ENCODE results near the gene NEMP1. TPM values are rescaled to one million over a fixed set of nuclear protein-coding genes. Genes with fewer than 3 reads are reported as not detected.

NEMP1 gene
- total RNA-seq, 2 donors from 2014 or later, result 2.3 to 5.2 TPM

- WGBS, 2 donors, result 53 to 54% methylated on average over 12 of the region's 12 CpGs
- no peaks in the 10 kb centered on the region for H3K36me3 ChIP-seq (replicated peaks in 1 of 2; ENCODE audit: insufficient read depth in 1 of 2, low read depth in 2 of 2)
- no peak overlapping the region for H3K4me3 ChIP-seq
- H3K9me3 ChIP-seq, result no peaks in the 10 kb centered on the region
- intact Hi-C loops (cut with DNase I), result no loop called here
- ATAC-seq, result no peak
- H3K27ac ChIP-seq, result no peak overlapping the region
- H3K4me1 ChIP-seq, result peaks cover 4% of the 10 kb centered on the region
- no peak for DNase-seq
- no peaks in the 10 kb centered on the region for H3K27me3 ChIP-seq
- TF ChIP-seq POLR2A (IDR thresholded peaks at IDR 0.05) (no peak), CTCF (IDR thresholded peaks at IDR 0.05) (no peak)
Measured at GRCh38 chr12:57011438-57012424, 66.9 kb downstream of the NEMP1 start.

GRCh38 chr12:57010627-57011247 lies 67.9 kb downstream of the NEMP1 start:
- Histone ChIP-seq H3K9me3 (no peaks in the 10 kb centered on the region), H3K27ac (no peak overlapping the region), H3K36me3 (replicated peaks in 1 of 2; ENCODE audit: insufficient read depth in 1 of 2, low read depth in 2 of 2) (no peaks in the 10 kb centered on the region), H3K27me3 (no peaks in the 10 kb centered on the region), H3K4me3 (no peak overlapping the region), H3K4me1 (peaks cover 6% of the 10 kb centered on the region)
- WGBS, 2 donors, result 77 to 80% methylated on average over 4 of the region's 4 CpGs
- TF ChIP-seq POLR2A (IDR thresholded peaks at IDR 0.05), result no peak
- ATAC-seq, result no peak
- no peak for DNase-seq
- intact Hi-C loops (cut with DNase I), result no loop called here

- 80% methylated on average over 5 of the region's 5 CpGs for WGBS, 2 donors
- intact Hi-C loops (cut with DNase I), result no loop called here
Measured at GRCh38 chr12:57009949-57010626, 68.5 kb downstream of the NEMP1 start.

GRCh38 chr12:57008178-57008577 lies 70.4 kb downstream of the NEMP1 start:
- intact Hi-C loops (cut with DNase I), result no loop called here
- Histone ChIP-seq H3K4me1 (peaks cover 14% of the 10 kb centered on the region), H3K9me3 (no peaks in the 10 kb centered on the region), H3K36me3 (replicated peaks in 1 of 2; ENCODE audit: insufficient read depth in 1 of 2, low read depth in 2 of 2) (no peaks in the 10 kb centered on the region), H3K4me3 (no peak overlapping the region), H3K27ac (no peak overlapping the region), H3K27me3 (no peaks in the 10 kb centered on the region)
- TF ChIP-seq POLR2A (IDR thresholded peaks at IDR 0.05), result no peak
- peak in 5 of 7 experiments; percentile 12 to 56 (median 38) for TF ChIP-seq CTCF (IDR thresholded peaks at IDR 0.05)
- no peak for DNase-seq
- ATAC-seq, result no peak

More at GRCh38 chr12:57009949-57010626, 68.5 kb downstream of the NEMP1 start:
- peaks cover 13% of the 10 kb centered on the region for H3K4me1 ChIP-seq
- H3K27me3 ChIP-seq, result no peaks in the 10 kb centered on the region
- no peaks in the 10 kb centered on the region for H3K9me3 ChIP-seq
- H3K4me3 ChIP-seq, result no peak overlapping the region
- H3K36me3 ChIP-seq (replicated peaks in 1 of 2; ENCODE audit: insufficient read depth in 1 of 2, low read depth in 2 of 2), result no peaks in the 10 kb centered on the region
- no peak overlapping the region for H3K27ac ChIP-seq
- no peak for DNase-seq
- no peak for ATAC-seq
- no peak for TF ChIP-seq CTCF (IDR thresholded peaks at IDR 0.05)
- no peak for TF ChIP-seq POLR2A (IDR thresholded peaks at IDR 0.05)
